Testis (tissue), 3 donors: ENCODE data around the gene BSND. TPM values are rescaled to one million over a fixed set of nuclear protein-coding genes. Genes with fewer than 3 reads are reported as not detected.

Experiments
- DNase-seq: peaks from one replicate; pipeline ENCODE4 v3.0.0-alpha.2; 2019
- H3K27ac ChIP-seq, 2 donors: fragments of 200-600 bp; sonication (generic); one replicate each; pipeline ENCODE4 v1.5.1; 2019
- H3K27me3 ChIP-seq: fragments of 200-600 bp; sonication (generic); one replicate; pipeline ENCODE4 v1.5.1; 2019
- H3K36me3 ChIP-seq: fragments of 200-600 bp; sonication (generic); one replicate; pipeline ENCODE4 v1.5.1; 2017; ENCODE audit warnings: low read depth; ENCODE audit errors: missing control alignments
- H3K4me1 ChIP-seq: fragments of 200-600 bp; sonication (generic); one replicate; pipeline ENCODE4 v1.5.1; 2019
- H3K4me3 ChIP-seq, 2 donors: fragments of 200-600 bp; sonication (generic); one replicate each; pipeline ENCODE4 v1.5.1; 2017 to 2019
- H3K9me3 ChIP-seq: fragments of 200-600 bp; sonication (generic); one replicate; pipeline ENCODE4 v1.5.1; 2017
- POLR2A ChIP-seq: fragments of 450-650 bp; IDR thresholded peaks from one replicate; pipeline ENCODE4 v1.6.1; 2017; ENCODE audit warnings: antibody characterized with exemption, mild to moderate bottlenecking, moderate library complexity
- WGBS, 2 donors: methylation state at CpG; one replicate each; pipeline ENCODE4 v1.1.5; 2018; 5-methylcytosine and 5-hydroxymethylcytosine counted together
- intact Hi-C: fragments of 100-400 bp; cut with DNase I; formaldehyde crosslinking; loops from one replicate; pipeline ENCODE4 v1.15.1; 2023; ENCODE audit warnings: low total_unique reads
- polyA plus RNA-seq: library from polyadenylated mRNA; stranded (reverse); fragments of 350-450 nt; fragmentation: Illumina TruSeq; extraction: RNeasy Lipid Tissue Mini Kit (QIAGEN cat#74804); gene quantifications from one replicate; pipeline ENCODE4 v1.2.3, GENCODE V29; 2014; ENCODE audit warnings: low read depth, low replicate concordance; ENCODE audit not compliant: insufficient read depth
- total RNA-seq, 2 donors: library from RNA; depleted of rRNA; stranded (reverse); fragments of >200 nt; gene quantifications; one replicate each; pipeline ENCODE4 v1.2.3, GENCODE V29; 2016
- TF ChIP-seq, protein P1 (sequence below), 3 experiments: fragments of 450-650 bp in 2 of 3; fragments of 200-600 bp in 1 of 3; sonication (generic) in 1 of 3; IDR thresholded peaks; one replicate each; pipeline ENCODE4 v1.5.1; 2016 to 2019; ENCODE audit warnings: antibody characterized with exemption in 3 of 3, mild to moderate bottlenecking in 2 of 3, moderate library complexity in 1 of 3

BSND gene
- total and polyA plus RNA-seq, 3 donors from 2014 or later, result 0.19 to 0.32 (median 0.24) TPM

- H3K27ac ChIP-seq, result no peak overlapping the region
- peak overlapping the region; percentile 34 to 37 for H3K4me3 ChIP-seq
- TF ChIP-seq POLR2A, result no peak
- TF ChIP-seq, protein P1, sequence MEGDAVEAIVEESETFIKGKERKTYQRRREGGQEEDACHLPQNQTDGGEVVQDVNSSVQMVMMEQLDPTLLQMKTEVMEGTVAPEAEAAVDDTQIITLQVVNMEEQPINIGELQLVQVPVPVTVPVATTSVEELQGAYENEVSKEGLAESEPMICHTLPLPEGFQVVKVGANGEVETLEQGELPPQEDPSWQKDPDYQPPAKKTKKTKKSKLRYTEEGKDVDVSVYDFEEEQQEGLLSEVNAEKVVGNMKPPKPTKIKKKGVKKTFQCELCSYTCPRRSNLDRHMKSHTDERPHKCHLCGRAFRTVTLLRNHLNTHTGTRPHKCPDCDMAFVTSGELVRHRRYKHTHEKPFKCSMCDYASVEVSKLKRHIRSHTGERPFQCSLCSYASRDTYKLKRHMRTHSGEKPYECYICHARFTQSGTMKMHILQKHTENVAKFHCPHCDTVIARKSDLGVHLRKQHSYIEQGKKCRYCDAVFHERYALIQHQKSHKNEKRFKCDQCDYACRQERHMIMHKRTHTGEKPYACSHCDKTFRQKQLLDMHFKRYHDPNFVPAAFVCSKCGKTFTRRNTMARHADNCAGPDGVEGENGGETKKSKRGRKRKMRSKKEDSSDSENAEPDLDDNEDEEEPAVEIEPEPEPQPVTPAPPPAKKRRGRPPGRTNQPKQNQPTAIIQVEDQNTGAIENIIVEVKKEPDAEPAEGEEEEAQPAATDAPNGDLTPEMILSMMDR (IDR thresholded peaks at IDR 0.05), result no peak
- peak; percentile 57 for DNase-seq
- WGBS, 2 donors, result 77 to 82% methylated on average over 15 to 42 of the region's 42 CpGs
- no peaks in the 10 kb centered on the region for H3K4me1 ChIP-seq
- no peaks in the 10 kb centered on the region for H3K27me3 ChIP-seq
- H3K9me3 ChIP-seq, result no peaks in the 10 kb centered on the region
- intact Hi-C loops, result no loop called here
- H3K36me3 ChIP-seq, result no peaks in the 10 kb centered on the region
Observed at GRCh38 chr1:55055951-55056631, 57.4 kb downstream of the BSND start.

DNA sequence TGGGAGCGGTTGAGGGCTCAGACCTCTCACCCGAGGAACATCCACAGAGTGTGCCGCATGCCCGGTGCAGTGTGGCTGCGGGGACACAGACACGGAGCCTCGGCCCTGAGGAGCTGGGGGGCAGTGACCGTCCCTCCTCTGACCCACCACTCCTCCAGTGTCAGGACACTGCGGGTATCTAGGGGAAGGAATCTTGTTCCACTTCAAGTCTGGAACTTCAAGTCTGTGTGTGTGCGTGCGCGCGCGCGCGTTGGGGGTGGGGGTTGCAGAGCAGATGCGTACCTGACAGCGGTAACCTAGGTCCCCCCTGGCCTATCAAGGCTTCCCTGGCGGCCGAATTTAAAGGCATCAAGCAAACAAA, 57.9 kb downstream of the BSND start:
- Histone ChIP-seq H3K9me3 (no peaks in the 10 kb centered on the region), H3K27ac (no peak overlapping the region), H3K36me3 (no peaks in the 10 kb centered on the region), H3K4me3 (peak overlapping the region; percentile 34 to 37), H3K4me1 (no peaks in the 10 kb centered on the region), H3K27me3 (no peaks in the 10 kb centered on the region)
- TF ChIP-seq POLR2A, result no peak
- TF ChIP-seq, protein P1 (IDR thresholded peaks at IDR 0.05), result no peak
- intact Hi-C loops, result no loop called here
- WGBS, 2 donors, result 84 to 96% methylated on average over 17 to 18 of the region's 20 CpGs
- DNase-seq, result no peak

- TF ChIP-seq POLR2A, result no peak
- TF ChIP-seq, protein P1 (IDR thresholded peaks at IDR 0.05), result no peak
- Histone ChIP-seq H3K4me1 (no peaks in the 10 kb centered on the region), H3K27me3 (no peaks in the 10 kb centered on the region), H3K9me3 (no peaks in the 10 kb centered on the region), H3K36me3 (no peaks in the 10 kb centered on the region), H3K27ac (no peak overlapping the region), H3K4me3 (no peak overlapping the region)
- DNase-seq, result no peak
- intact Hi-C loops, result no loop called here
- 85 to 89% methylated on average over 14 to 15 of the region's 15 CpGs for WGBS, 2 donors
Observed at GRCh38 chr1:55057270-55057955, 58.7 kb downstream of the BSND start.

DNA sequence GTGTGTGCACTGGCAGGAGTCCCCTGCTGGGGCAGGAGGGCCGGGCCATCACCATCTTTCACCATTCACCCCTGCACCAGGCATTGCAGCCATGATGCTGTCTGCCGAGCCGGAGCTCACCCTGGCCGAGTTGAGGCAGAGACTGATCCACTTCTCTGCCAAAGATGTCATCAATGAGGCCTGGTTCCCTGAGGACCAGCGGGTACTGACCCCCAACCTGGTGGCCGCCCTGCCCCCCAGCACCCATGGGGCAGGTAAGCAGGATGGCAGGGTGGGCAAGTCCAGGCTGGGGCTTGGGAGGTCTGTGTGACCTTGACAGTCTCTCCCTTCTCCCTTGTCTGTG, 59.2 kb downstream of the BSND start:
- no peaks in the 10 kb centered on the region for H3K4me1 ChIP-seq
- DNase-seq, result no peak
- H3K27ac ChIP-seq, result no peak overlapping the region
- H3K36me3 ChIP-seq, result no peaks in the 10 kb centered on the region
- H3K4me3 ChIP-seq, result no peak overlapping the region
- WGBS, 2 donors, result 98% methylated on average over 6 of the region's 6 CpGs; no CpG with 5 or more reads in 1 of the 2 donors
- no peaks in the 10 kb centered on the region for H3K27me3 ChIP-seq
- intact Hi-C loops, result no loop called here
- H3K9me3 ChIP-seq, result no peaks in the 10 kb centered on the region
- TF ChIP-seq, protein P1 (IDR thresholded peaks at IDR 0.05), result no peak
- no peak for TF ChIP-seq POLR2A
